HCT116 (cell line): Measurements from ENCODE around the gene WIZ.

Experiments used
- CTCF ChIP-seq, 3 experiments: fragments of 200-600 bp in 1 of 3; sonication (generic) in 1 of 3; IDR thresholded peaks in 2 of 3; conservative IDR thresholded peaks in 1 of 3; 2 replicates each; pipeline ENCODE4 v1.5.1; 2012 to 2017; ENCODE audit warnings: low read depth in 2 of 3, low read length in 2 of 3, antibody characterized with exemption in 1 of 3, borderline replicate concordance in 1 of 3, control low read depth in 1 of 3, mild to moderate bottlenecking in 1 of 3, mixed read lengths in 1 of 3, mixed run types in 1 of 3, moderate library complexity in 1 of 3; ENCODE audit not compliant: insufficient read depth in 1 of 3
- EZH2 ChIP-seq: fragments of 200-600 bp; sonication (generic); IDR thresholded peaks from 2 replicates; pipeline ENCODE4 v1.6.1; 2017; ENCODE audit warnings: antibody characterized with exemption, mixed run types
- JUND ChIP-seq: IDR thresholded peaks from 2 replicates; pipeline ENCODE4 v1.6.1; 2012
- POLR2A ChIP-seq: IDR thresholded peaks from 2 replicates; pipeline ENCODE4 v1.7.0; 2011; ENCODE audit warnings: borderline replicate concordance; ENCODE audit not compliant: insufficient read depth, insufficient read length; ENCODE audit errors: extremely low read depth
- SRF ChIP-seq: IDR thresholded peaks from 2 replicates; pipeline ENCODE4 v1.6.1; 2012; ENCODE audit warnings: low read depth
- TCF7L2 ChIP-seq: IDR thresholded peaks from 2 replicates; pipeline ENCODE4 v1.7.0; 2011; ENCODE audit warnings: borderline replicate concordance, inconsistent platforms; ENCODE audit not compliant: insufficient read depth, insufficient read length; ENCODE audit errors: extremely low read depth
- YY1 ChIP-seq: IDR thresholded peaks from 2 replicates; pipeline ENCODE4 v1.6.1; 2011; ENCODE audit warnings: low read length, low read depth, moderate library complexity, mild to moderate bottlenecking; ENCODE audit not compliant: insufficient replicate concordance; ENCODE audit errors: extremely low read depth
- ZFX ChIP-seq: fragments of 450-650 bp; IDR thresholded peaks from 2 replicates; pipeline ENCODE4 v1.6.1; 2017
- TF ChIP-seq, protein P1 (sequence below): IDR thresholded peaks from 2 replicates; pipeline ENCODE4 v1.6.1; 2012
- TF ChIP-seq, protein P2 (sequence below): IDR thresholded peaks from 2 replicates; pipeline ENCODE4 v1.6.1; 2012; ENCODE audit warnings: low read depth

DNA sequence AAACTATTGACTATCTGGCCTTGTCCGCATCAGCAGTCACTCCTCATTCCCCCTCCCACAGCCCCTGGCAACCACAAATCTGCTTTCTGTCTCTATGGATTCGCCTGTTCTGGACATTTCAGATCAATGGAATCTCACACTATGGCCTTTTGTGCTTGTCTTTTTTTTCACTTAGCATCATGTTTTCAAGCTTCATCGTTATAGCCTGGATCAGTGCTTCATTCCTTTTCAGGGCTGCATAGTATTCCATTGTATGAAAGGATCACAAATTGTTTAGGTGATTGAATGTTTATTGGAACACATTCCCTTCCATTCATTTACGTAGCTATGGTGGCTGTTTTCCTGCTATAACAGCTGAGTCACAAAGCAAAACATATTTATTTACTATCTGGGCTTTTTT, 37.3 kb upstream of the WIZ start:
- TF ChIP-seq TCF7L2 = no peak
- TF ChIP-seq, protein P1, sequence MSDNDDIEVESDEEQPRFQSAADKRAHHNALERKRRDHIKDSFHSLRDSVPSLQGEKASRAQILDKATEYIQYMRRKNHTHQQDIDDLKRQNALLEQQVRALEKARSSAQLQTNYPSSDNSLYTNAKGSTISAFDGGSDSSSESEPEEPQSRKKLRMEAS = no peak
- TF ChIP-seq POLR2A = no peak
- TF ChIP-seq CTCF (IDR thresholded peaks at IDR 0.05 in 2 of 3, conservative IDR thresholded peaks at IDR 0.05 in 1 of 3; ENCODE audit: borderline replicate concordance in 1 of 3, insufficient read depth in 1 of 3, low read depth in 2 of 3, low read length in 2 of 3) = no peak
- TF ChIP-seq JUND = no peak
- no peak for TF ChIP-seq EZH2
- TF ChIP-seq, protein P2, sequence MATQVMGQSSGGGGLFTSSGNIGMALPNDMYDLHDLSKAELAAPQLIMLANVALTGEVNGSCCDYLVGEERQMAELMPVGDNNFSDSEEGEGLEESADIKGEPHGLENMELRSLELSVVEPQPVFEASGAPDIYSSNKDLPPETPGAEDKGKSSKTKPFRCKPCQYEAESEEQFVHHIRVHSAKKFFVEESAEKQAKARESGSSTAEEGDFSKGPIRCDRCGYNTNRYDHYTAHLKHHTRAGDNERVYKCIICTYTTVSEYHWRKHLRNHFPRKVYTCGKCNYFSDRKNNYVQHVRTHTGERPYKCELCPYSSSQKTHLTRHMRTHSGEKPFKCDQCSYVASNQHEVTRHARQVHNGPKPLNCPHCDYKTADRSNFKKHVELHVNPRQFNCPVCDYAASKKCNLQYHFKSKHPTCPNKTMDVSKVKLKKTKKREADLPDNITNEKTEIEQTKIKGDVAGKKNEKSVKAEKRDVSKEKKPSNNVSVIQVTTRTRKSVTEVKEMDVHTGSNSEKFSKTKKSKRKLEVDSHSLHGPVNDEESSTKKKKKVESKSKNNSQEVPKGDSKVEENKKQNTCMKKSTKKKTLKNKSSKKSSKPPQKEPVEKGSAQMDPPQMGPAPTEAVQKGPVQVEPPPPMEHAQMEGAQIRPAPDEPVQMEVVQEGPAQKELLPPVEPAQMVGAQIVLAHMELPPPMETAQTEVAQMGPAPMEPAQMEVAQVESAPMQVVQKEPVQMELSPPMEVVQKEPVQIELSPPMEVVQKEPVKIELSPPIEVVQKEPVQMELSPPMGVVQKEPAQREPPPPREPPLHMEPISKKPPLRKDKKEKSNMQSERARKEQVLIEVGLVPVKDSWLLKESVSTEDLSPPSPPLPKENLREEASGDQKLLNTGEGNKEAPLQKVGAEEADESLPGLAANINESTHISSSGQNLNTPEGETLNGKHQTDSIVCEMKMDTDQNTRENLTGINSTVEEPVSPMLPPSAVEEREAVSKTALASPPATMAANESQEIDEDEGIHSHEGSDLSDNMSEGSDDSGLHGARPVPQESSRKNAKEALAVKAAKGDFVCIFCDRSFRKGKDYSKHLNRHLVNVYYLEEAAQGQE = no peak
- no peak for TF ChIP-seq ZFX
- no peak for TF ChIP-seq SRF
- TF ChIP-seq YY1 = no peak
